Inflammatory macrophage (primary cell): Measurements from ENCODE around the gene PIK3AP1.
"Not testable (repeated sequence)": the region's sequence is repeated elsewhere in the genome, so short reads cannot be mapped to it uniquely, and the experiment has no call there.

ENCODE experiments used
- DNase-seq, 2 donors: peaks; one replicate each; pipeline ENCODE4 v3.0.0-alpha.2; 2020 to 2022

Gene PIK3AP1

DNA sequence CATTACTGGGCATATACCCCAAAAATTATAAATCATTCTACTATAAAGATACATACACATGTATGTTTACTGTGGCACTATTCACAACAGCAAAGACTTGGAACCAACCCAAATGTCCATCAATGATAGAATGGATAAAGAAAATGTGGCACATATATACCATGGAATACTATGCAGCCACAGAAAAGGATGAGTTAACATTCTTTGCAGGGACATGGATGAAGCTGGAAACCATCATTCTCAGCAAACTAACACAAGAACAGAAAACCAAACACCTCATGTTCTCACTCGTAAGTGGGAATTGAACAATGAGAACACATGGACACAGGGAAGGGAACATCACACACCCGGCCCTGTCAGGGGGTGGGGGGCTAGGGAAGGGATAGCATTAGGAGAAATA lies 145.8 kb downstream of the PIK3AP1 start:
- not testable (repeated sequence) for DNase-seq

DNA sequence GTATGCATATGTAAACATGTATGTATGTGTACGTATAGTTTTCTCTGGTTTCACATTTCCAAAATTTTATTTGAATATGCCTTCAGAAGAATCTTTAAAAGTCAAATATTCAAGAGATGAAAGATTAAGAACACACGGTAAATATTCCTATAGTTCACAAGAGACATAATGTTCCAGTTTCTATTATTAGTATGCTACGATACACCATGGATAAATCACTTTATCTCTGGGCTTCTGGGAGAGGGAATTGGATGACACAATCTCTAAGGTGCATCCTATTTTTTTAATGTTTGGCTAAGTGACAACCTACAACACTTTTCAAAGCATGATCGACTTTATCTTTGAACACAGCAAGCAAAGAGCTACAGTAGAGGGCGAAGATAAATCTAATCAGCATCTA lies 147.3 kb downstream of the PIK3AP1 start:
- DNase-seq, result no peak

DNA sequence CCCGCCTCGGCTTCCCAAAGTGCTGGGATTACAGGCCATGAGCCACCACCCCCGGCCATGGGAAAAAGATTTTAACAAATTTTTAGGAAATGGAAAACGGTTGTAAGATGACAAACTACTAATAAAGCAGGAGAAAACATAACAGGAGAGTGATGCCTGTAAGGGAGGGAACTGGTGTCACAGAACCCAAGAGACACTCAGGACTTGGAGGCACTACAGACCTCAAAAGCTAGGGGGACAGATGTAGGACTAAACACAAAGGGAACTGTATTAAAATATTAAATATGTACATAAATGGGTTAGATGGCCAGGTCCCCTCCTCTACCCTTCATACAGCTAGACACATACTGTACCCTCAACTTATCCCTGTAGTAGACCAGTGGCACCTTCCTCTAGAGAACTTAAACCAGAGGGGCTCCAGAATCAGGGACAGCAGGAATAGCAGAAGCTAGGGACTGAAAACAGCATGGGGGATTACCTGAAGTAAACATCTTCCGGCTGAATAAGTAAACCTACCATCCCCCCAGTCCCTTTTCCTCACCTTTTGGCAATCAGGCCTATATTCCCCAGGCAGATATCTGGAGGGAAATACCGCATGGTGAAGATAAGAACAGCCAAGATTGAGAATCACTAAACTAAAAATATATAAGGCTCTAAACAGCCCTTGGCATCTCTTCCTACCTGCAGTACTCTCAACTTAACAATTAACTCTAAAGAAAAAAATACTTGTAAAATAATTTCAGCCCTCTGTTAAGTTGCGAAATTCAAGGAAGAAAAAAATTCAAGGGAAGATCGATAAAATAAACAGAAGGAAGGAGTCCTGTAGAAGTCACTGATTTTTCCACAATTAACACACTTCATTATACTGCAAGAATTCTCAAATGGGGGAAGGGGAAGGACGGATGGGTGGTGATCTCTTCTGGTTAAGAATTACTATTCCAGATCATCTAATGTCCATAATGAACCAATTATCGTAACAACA lies 149.0 kb downstream of the PIK3AP1 start:
- DNase-seq, result no peak

DNA sequence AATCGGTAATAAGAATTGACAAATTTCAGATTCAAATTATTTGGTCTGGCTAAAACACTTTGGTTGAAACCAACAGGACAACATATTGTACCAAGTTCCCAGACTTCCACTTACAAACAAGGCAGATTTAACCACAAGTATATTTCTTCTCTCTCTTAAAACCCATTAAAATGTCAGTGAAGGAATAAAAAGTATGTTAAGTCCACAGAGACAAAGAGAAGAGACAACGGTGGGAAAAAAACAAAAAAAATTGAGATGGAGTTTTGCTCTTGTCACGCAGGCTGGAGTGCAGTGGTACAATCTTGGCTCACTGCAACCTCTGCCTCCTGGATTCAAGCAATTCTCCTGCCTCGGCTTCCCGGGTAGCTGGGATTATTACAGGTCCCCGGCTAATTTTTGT lies 149.8 kb downstream of the PIK3AP1 start:
- no peak for DNase-seq

DNA sequence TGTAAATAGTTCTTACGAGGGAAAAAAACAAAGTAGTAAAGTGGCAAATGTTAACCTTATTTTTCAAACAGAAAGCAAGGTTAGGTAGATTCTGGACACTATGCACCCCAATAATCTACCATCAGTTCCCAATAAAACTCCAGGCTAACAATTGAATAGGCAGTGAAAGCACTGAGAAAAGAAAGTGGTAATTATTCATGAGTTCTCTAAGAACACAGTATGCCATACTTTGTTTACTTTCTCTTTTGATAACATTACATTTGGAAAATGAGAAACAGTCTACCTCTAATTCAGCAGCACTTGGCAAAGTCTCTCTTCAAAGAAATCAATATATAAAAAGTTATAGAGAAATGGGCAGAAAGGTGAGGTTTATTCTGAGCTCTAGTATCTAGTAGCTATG lies 151.9 kb downstream of the PIK3AP1 start:
- no peak for DNase-seq

DNA sequence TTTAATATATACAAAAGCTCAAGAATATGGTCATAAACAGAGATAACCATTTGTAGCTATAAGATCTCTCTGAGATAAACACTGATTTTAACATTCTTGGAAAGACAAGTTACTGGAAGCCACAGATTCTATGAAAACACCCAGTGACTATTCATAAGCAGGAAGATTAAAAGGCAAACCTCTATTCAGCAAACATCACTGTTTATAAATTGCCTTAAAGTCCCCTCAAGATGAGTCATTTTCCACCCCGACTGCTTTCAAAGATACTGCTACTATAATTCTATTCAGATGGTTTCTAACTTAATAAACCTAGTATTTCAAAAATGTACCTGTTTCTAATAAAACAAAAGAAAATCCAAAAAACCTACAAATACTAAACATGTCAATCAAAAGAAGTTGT lies 154.5 kb downstream of the PIK3AP1 start:
- DNase-seq, result no peak

DNA sequence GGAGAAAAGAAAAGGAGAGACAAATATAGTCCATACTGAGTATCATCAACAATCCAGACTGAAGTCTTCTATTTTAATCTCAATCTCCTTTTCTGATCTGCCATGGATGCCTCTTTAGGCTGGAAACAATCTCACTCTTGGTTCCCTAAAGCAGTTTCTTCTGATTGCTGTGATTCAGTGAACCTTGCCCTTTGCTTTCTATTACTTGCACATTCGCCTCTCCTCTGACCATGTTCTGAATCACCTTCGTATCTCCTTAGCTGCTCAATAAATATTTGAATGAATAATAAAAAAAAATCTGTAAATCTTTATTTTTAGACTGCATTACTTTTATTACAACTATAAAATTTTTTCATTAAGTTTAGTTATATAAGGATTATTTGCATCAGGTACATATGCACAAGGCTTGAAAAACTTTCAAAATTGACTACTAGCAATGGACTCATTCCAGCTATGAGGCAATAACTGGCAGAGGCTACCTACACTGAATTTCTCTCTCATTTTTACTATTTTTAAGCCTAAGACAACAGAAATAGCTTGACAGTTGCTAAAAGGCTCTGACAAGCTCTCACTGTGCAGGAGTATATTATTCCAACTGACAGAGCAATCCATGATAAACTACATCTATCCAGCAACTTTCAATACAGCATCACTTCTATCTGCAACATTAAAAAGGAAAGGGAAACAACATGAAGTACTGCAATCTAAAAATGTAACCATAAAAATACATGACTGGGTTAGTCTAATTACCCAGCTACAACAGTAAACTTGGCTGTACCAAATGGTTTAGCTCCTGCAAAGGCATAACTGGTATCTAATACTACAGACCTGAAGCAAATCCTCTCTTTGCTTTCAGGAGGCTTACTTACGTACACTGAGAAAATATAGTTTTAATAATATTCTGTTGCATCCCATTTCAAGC lies 159.1 kb downstream of the PIK3AP1 start:
- no peak for DNase-seq

DNA sequence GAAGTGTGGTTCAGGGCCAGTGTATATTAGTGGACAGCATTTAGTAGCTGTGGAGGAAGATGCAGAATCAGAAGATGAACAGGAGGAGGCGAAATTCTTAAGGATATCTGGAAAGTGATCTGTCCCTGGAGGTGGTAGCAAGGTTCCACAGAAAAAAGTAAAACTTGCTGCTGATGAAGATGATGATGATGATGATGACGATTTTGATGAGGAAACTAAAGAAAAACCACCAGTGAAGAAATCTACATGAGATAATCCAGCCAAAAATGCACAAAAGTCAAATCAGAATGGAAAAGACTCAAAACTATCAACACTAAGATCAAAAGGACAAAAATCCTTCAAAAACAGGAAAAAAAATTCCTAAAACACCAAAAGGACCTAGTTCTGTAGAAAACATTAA lies 159.8 kb downstream of the PIK3AP1 start:
- DNase-seq, result no peak

DNA sequence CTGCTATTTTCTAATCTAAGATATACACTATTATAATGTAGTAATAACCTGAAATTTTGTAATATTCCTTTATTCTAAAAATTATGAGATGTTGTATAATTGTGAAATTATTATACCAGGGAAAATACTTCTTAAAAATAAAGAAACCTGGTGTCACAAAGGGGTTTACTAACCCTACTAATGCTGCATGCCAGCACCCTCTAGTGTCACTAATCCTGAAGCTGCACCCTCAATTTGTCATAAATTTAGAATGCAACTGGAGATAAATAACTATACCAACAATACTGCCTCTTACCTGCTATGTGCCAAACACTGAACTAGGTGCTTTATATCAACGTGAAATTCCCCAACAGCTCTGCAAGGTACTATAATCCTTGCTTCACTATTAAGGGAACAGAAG lies 164.3 kb downstream of the PIK3AP1 start:
- DNase-seq, result no peak

DNA sequence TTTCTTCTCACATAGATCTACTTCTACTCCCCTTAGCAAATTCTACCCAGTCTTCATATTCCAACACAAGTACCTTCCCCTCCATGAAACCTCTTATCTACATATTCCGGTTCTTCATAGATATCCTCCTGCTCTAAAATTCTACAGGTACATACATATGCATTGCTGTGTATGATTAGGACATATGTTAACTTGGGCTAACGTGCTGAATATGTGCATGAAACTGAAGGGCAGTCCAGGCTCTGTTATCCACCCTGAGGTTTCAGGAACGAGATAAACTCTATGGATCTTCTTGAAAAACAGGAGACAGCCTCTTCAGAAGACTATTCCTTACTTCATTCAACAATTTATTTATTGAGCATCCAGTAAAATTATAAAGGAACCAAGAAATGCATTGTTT lies 165.0 kb downstream of the PIK3AP1 start:
- no peak for DNase-seq

DNA sequence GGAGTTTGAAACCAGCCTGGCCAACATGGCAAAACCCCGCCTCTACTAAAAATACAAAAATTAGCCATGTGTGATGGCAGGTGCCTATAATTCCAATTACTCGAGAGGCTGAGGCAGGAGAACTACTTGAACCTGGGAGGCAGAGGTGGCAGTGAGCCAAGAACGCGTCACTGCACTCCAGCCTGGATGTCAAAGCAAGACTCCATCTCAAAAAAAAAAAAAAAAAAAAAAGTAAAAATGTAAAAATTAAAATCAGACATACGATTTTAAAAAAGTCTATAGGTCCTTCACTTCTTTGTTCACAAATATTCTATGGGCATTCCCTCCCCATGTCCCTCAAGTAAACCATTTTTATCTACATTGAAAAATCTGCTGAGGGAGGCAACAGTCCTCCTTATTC lies 171.7 kb downstream of the PIK3AP1 start:
- no peak for DNase-seq

DNA sequence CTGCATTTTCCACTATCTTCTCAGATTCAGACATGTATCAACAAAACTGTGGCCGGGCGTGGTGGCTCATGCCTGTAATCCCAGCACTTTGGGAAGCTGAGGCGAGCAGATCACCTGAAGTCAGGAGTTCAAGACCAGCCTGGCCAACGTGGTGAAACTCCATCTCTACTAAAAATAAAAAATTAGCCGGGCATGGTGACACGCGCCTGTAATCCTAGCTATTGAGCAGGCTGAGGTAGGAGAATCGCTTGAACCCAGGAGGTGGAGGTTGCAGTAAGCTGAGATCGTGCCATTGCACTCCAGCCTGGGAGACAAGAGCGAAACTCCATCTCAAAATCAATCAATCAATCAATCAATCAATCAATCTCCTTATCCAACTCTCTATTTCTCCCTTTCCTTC lies 174.8 kb downstream of the PIK3AP1 start:
- DNase-seq, result not testable (repeated sequence)
